OCI-LY1 (cell line): ENCODE measurements around the gene S100A4.

Experiments
- H2AFZ ChIP-seq: fragments of 200-600 bp; sonication (generic), shearing (Covaris generic); 2 replicates; pipeline ENCODE4 v1.6.0; 2014; ENCODE audit warnings: antibody characterized with exemption, mild to moderate bottlenecking, low read length
- H3F3A ChIP-seq: fragments of 200-600 bp; sonication (generic), shearing (Covaris generic); 2 replicates; pipeline ENCODE4 v1.6.0; 2014; ENCODE audit warnings: mild to moderate bottlenecking, antibody characterized with exemption, low read length, moderate library complexity; ENCODE audit not compliant: insufficient read depth
- H3K27ac ChIP-seq: fragments of 200-600 bp; sonication (generic); 2 replicates; pipeline ENCODE4 v1.5.1; 2014; ENCODE audit warnings: low read length, mixed run types, mild to moderate bottlenecking, low read depth; ENCODE audit not compliant: poor library complexity, severe bottlenecking
- H3K27me3 ChIP-seq: fragments of 200-600 bp; sonication (generic); 2 replicates; pipeline ENCODE4 v1.6.0; 2014; ENCODE audit warnings: antibody characterized with exemption, mild to moderate bottlenecking, low read length, moderate library complexity; ENCODE audit not compliant: insufficient read depth
- H3K36me3 ChIP-seq: fragments of 200-600 bp; sonication (generic); 2 replicates; pipeline ENCODE4 v1.6.1; 2014; ENCODE audit warnings: mild to moderate bottlenecking, antibody characterized with exemption, low read length, moderate library complexity, mixed read lengths; ENCODE audit not compliant: insufficient read depth
- H3K4me1 ChIP-seq: fragments of 200-600 bp; sonication (generic); 2 replicates; pipeline ENCODE4 v1.5.1; 2014; ENCODE audit warnings: mild to moderate bottlenecking, low read length, moderate library complexity; ENCODE audit not compliant: insufficient read depth, severe bottlenecking
- H3K4me2 ChIP-seq: fragments of 200-600 bp; sonication (generic), shearing (Covaris generic); 2 replicates; pipeline ENCODE4 v1.6.1; 2014; ENCODE audit warnings: low read length
- H3K4me3 ChIP-seq: fragments of 200-600 bp; sonication (generic); 2 replicates; pipeline ENCODE4 v1.5.1; 2014; ENCODE audit warnings: low read length, low read depth, mild to moderate bottlenecking, mixed read lengths; ENCODE audit not compliant: poor library complexity, severe bottlenecking
- H3K79me2 ChIP-seq: fragments of 200-600 bp; shearing (Covaris generic); 2 replicates; pipeline ENCODE4 v1.6.1; 2016; ENCODE audit warnings: mixed run types, low read length, mixed read lengths; ENCODE audit not compliant: insufficient read depth
- H3K9ac ChIP-seq: fragments of 200-600 bp; sonication (generic), shearing (Covaris generic); 2 replicates; pipeline ENCODE4 v1.6.1; 2014; ENCODE audit warnings: mild to moderate bottlenecking, low read length, mixed read lengths
- H3K9me2 ChIP-seq: fragments of 200-600 bp; sonication (generic), shearing (Covaris generic); 2 replicates; pipeline ENCODE4 v1.6.1; 2014; ENCODE audit warnings: low read depth, mild to moderate bottlenecking, low read length, mixed read lengths
- H3K9me3 ChIP-seq: fragments of 200-600 bp; shearing (Covaris generic); 2 replicates; pipeline ENCODE4 v1.6.1; 2014; ENCODE audit warnings: low read length, mixed read lengths
- H4K20me1 ChIP-seq: fragments of 200-600 bp; sonication (generic), shearing (Covaris generic); 2 replicates; pipeline ENCODE4 v1.6.0; 2016; ENCODE audit warnings: mild to moderate bottlenecking, low read length; ENCODE audit not compliant: insufficient read depth
- CTCF ChIP-seq: fragments of 200-600 bp; sonication (generic), shearing (Covaris generic); IDR thresholded peaks from 2 replicates; pipeline ENCODE4 v1.5.1; 2017; ENCODE audit warnings: mild to moderate bottlenecking, antibody characterized with exemption, low read length, moderate library complexity, mixed read lengths
- EZH2 ChIP-seq: fragments of 200-600 bp; sonication (generic), shearing (Covaris generic); IDR thresholded peaks from 2 replicates; pipeline ENCODE4 v1.8.0; 2017; ENCODE audit warnings: borderline replicate concordance, mixed run types, mild to moderate bottlenecking, antibody characterized with exemption, low read length, moderate library complexity, mixed read lengths

Gene S100A4

GRCh38 chr1:153550827-153551500 is 5.4 kb upstream of the S100A4 start:
- H3K79me2 ChIP-seq, result no peaks in the 10 kb centered on the region
- no peak overlapping the region for H3K4me2 ChIP-seq
- no peak overlapping the region for H3K9ac ChIP-seq
- H3K27me3 ChIP-seq, result peaks cover 11% of the 10 kb centered on the region; the same call in 1 of the 2 replicates
- H3F3A ChIP-seq, result no peaks in the 10 kb centered on the region
- H2AFZ ChIP-seq, result no peak overlapping the region
- no peak overlapping the region for H3K4me3 ChIP-seq
- H4K20me1 ChIP-seq, result no peaks in the 10 kb centered on the region
- H3K27ac ChIP-seq, result no peak overlapping the region
- no peaks in the 10 kb centered on the region for H3K36me3 ChIP-seq
- H3K9me2 ChIP-seq, result no peaks in the 10 kb centered on the region
- H3K9me3 ChIP-seq, result no peaks in the 10 kb centered on the region
- TF ChIP-seq CTCF (no peak), EZH2 (no peak)
- H3K4me1 ChIP-seq, result peaks cover 3% of the 10 kb centered on the region

- Histone ChIP-seq H4K20me1 (no peaks in the 10 kb centered on the region), H2AFZ (no peak overlapping the region), H3K9me3 (no peaks in the 10 kb centered on the region), H3K9me2 (no peaks in the 10 kb centered on the region), H3K9ac (no peak overlapping the region), H3K36me3 (no peaks in the 10 kb centered on the region), H3K4me3 (no peak overlapping the region), H3K79me2 (no peaks in the 10 kb centered on the region), H3F3A (no peaks in the 10 kb centered on the region), H3K27ac (no peak overlapping the region), H3K4me1 (peaks cover 8% of the 10 kb centered on the region), H3K4me2 (no peak overlapping the region), H3K27me3 (peaks cover 11% of the 10 kb centered on the region; the same call in 1 of the 2 replicates)
- TF ChIP-seq EZH2, result no peak
- no peak for TF ChIP-seq CTCF
Observed at GRCh38 chr1:153550398-153550758, 4.8 kb upstream of the S100A4 start.

- no peak overlapping the region for H2AFZ ChIP-seq
- no peaks in the 10 kb centered on the region for H4K20me1 ChIP-seq
- TF ChIP-seq CTCF (no peak), EZH2 (no peak)
- H3K4me3 ChIP-seq, result no peak overlapping the region
- H3F3A ChIP-seq, result no peaks in the 10 kb centered on the region
- no peaks in the 10 kb centered on the region for H3K79me2 ChIP-seq
- peaks cover 11% of the 10 kb centered on the region; the same call in 1 of the 2 replicates for H3K27me3 ChIP-seq
- H3K4me1 ChIP-seq, result peaks cover 14% of the 10 kb centered on the region
- no peaks in the 10 kb centered on the region for H3K9me2 ChIP-seq
- no peak overlapping the region for H3K4me2 ChIP-seq
- H3K36me3 ChIP-seq, result no peaks in the 10 kb centered on the region
- no peak overlapping the region for H3K27ac ChIP-seq
- H3K9me3 ChIP-seq, result no peaks in the 10 kb centered on the region
- H3K9ac ChIP-seq, result no peak overlapping the region
Observed at GRCh38 chr1:153549741-153550397, 4.3 kb upstream of the S100A4 start.
